ENCODE measurements around the gene ME1.

DNA sequence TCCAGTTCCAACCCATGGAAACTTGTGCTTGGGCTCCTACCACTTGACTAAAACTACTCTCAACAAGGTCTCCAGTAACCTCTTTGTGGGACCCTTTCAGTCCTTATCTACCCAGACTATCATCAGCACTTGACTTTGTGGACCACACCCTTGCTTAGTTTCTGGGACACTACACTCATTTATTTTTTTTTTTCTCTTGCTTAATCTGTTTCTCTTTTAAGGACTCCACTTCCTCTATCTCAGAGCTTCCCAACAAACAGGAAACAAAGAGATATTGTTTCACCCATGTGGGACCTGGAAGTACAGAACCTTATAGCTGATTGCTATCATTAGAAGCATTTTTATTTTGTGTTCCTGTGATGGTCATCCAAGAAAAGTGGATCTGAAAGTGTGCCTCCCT lies 28.8 kb upstream of the ME1 start:
- TF ChIP-seq, protein P1, sequence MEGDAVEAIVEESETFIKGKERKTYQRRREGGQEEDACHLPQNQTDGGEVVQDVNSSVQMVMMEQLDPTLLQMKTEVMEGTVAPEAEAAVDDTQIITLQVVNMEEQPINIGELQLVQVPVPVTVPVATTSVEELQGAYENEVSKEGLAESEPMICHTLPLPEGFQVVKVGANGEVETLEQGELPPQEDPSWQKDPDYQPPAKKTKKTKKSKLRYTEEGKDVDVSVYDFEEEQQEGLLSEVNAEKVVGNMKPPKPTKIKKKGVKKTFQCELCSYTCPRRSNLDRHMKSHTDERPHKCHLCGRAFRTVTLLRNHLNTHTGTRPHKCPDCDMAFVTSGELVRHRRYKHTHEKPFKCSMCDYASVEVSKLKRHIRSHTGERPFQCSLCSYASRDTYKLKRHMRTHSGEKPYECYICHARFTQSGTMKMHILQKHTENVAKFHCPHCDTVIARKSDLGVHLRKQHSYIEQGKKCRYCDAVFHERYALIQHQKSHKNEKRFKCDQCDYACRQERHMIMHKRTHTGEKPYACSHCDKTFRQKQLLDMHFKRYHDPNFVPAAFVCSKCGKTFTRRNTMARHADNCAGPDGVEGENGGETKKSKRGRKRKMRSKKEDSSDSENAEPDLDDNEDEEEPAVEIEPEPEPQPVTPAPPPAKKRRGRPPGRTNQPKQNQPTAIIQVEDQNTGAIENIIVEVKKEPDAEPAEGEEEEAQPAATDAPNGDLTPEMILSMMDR (IDR thresholded peaks at IDR 0.05; ENCODE audit: borderline replicate concordance, extremely low read depth, low read length, poor library complexity, severe bottlenecking), result no peak
- TF ChIP-seq EZH2 (IDR thresholded peaks at IDR 0.05; ENCODE audit: borderline replicate concordance, low read depth, low read length, severe bottlenecking), result no peak
